Upper lobe of left lung (tissue), 4 donors: Measurements from ENCODE around the gene FYN.

ENCODE experiments used
- CTCF ChIP-seq, 6 experiments: fragments of 450-650 bp in 4 of 6; fragments of 200-600 bp in 2 of 6; sonication (generic) in 2 of 6; IDR thresholded peaks; one replicate each; pipeline ENCODE4 v1.5.1; 2016 to 2019; ENCODE audit warnings: antibody characterized with exemption in 6 of 6
- EP300 ChIP-seq, 4 donors: sonication (generic); formaldehyde crosslinking; IDR thresholded peaks; one replicate each; pipeline ENCODE4 v1.5.1; 2017; ENCODE audit warnings: antibody characterized with exemption in 4 of 4, control low read depth in 2 of 4
- POLR2A ChIP-seq, 4 donors: fragments of 450-650 bp; IDR thresholded peaks; one replicate each; pipeline ENCODE4 v1.5.1; 2016 to 2017; ENCODE audit warnings: antibody characterized with exemption in 4 of 4, mild to moderate bottlenecking in 2 of 4
- POLR2AphosphoS5 ChIP-seq, 2 donors: sonication (generic); formaldehyde crosslinking; IDR thresholded peaks; one replicate each; pipeline ENCODE4 v1.5.1; 2017; ENCODE audit warnings: antibody characterized with exemption in 2 of 2

GRCh38 chr6:111842891-111843290 is 30.4 kb downstream of the FYN start:
- TF ChIP-seq CTCF (IDR thresholded peaks at IDR 0.05) (no peak), EP300 (IDR thresholded peaks at IDR 0.05) (no peak), POLR2A (IDR thresholded peaks at IDR 0.05) (no peak), POLR2AphosphoS5 (IDR thresholded peaks at IDR 0.05) (no peak)
